BJ (cell line): ENCODE measurements around the gene OR51D1. TPM values are rescaled to one million over a fixed set of nuclear protein-coding genes. Genes with fewer than 3 reads are reported as not detected.

ENCODE experiments used
- CTCF ChIA-PET: fragments of 350-600 bp; formaldehyde crosslinking; extraction: SDS; loops from one replicate; lab custom pipeline; 2021; ENCODE audit warnings: antibody characterized with exemption, inconsistent platforms; lab: Yijun Ruan, JAX
- POLR2A ChIA-PET: fragments of 300-600 bp; sonication (Branson Sonifier 250); formaldehyde crosslinking; extraction: SDS; loops from one replicate; lab custom pipeline; 2021; ENCODE audit warnings: antibody characterized with exemption; lab: Charles Lee
- DNase-seq: peaks from one replicate; pipeline ENCODE4 v3.0.0-alpha.2; 2011; ENCODE audit warnings: low read depth
- H3K27me3 ChIP-seq: 2 replicates; pipeline ENCODE4 v1.6.0; 2011; ENCODE audit warnings: low read length; ENCODE audit not compliant: control insufficient read depth, insufficient read depth
- H3K36me3 ChIP-seq: 2 replicates; pipeline ENCODE4 v1.5.1; 2011; ENCODE audit warnings: low read length; ENCODE audit not compliant: control insufficient read depth, insufficient read depth
- H3K4me3 ChIP-seq: 2 replicates; pipeline ENCODE4 v1.5.1; 2011; ENCODE audit warnings: low read depth, mild to moderate bottlenecking, control low read depth, low read length
- polyA plus RNA-seq: library from polyadenylated mRNA; depleted of rRNA; stranded (reverse); fragments of >200 nt; gene quantifications from 2 replicates; pipeline ENCODE4 v1.2.3, GENCODE V29; 2011
- TF ChIP-seq, protein P1 (sequence below): IDR thresholded peaks from 2 replicates; pipeline ENCODE4 v1.5.1; 2011; ENCODE audit warnings: low read depth, mild to moderate bottlenecking, control low read depth, inconsistent platforms, low read length, moderate library complexity; ENCODE audit not compliant: insufficient read depth

OR51D1 gene
- polyA plus RNA-seq, 1 experiment, result not detected

DNA sequence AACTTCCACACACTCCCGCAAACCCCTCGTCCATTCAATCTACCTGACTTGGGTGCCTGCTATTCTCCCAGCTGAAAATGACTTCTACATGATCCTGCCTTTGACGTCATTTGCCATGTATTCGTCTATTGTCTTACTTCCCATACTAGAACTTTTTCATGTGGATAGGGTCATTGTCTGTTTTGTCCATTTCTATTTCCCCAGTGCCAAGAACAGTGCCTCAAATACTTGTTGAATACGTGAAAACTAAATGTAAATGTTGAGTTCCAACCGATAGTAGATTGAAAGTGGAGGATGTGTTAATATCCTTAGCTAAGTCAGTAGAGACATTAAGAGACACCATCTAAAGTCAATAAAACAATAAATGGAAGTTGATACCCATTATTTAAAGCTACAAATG lies 30.2 kb upstream of the OR51D1 start:
- Histone ChIP-seq H3K27me3 (no peaks in the 10 kb centered on the region), H3K36me3 (peaks cover 1% of the 10 kb centered on the region; the same call in 1 of the 2 replicates), H3K4me3 (peak overlapping the region; percentile 61)
- TF ChIP-seq, protein P1, sequence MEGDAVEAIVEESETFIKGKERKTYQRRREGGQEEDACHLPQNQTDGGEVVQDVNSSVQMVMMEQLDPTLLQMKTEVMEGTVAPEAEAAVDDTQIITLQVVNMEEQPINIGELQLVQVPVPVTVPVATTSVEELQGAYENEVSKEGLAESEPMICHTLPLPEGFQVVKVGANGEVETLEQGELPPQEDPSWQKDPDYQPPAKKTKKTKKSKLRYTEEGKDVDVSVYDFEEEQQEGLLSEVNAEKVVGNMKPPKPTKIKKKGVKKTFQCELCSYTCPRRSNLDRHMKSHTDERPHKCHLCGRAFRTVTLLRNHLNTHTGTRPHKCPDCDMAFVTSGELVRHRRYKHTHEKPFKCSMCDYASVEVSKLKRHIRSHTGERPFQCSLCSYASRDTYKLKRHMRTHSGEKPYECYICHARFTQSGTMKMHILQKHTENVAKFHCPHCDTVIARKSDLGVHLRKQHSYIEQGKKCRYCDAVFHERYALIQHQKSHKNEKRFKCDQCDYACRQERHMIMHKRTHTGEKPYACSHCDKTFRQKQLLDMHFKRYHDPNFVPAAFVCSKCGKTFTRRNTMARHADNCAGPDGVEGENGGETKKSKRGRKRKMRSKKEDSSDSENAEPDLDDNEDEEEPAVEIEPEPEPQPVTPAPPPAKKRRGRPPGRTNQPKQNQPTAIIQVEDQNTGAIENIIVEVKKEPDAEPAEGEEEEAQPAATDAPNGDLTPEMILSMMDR, result no peak
- ChIA-PET CTCF (interaction anchor here (3.3 kb wide), 1 partner anchor 29 kb away, joined by 16 read pairs; the partner anchor contains the start of gene OR51D1), POLR2A (no interaction called here)
- DNase-seq, result no peak

DNA sequence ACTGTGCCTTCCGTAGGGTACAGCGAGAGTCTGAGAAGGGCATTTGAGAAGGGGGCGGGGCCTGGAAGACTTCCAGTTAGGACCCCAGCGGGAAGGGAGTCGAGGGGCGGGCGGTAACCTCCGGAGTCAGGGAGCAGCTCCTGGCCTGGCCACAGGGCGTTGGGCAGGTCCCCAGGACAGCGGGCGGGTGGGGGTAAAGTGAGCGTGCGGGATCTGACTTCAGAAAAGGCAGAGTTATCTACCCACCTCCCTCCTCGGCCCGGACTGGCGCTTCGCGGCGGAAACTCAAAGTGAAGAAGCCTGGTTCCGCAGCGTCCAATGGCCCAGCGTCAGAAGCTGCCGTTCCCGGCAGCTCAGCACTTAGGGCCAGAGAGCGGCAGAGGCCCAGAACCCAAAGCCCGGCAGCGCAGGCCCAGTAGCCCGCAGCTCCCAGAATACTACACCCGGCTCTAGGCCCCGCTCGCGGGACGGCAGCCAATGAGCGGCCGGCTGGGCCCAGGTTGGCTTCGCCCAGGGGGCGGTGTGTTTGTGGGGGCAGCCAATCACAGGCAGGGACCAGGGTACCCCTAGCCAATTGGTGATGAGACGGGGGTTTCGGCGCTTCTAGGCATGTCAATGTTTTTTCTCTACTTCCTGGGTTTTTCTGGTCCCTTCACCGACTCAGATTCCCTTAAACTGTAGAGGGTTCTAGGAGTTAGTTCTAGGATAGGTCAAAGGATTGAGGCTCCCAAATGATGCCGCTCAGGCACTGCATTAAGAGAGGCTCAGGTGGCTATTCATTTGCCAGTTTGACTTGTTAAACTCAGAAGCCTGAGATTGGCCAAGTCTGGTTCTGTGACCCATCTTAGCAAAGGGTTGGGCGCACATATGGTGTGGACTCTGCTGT lies 29.3 kb upstream of the OR51D1 start, which contains the start of gene TRIM68:
TRIM68 (minus strand) TSS at position 451 of the 886 bp plus-strand sequence. CDS start 2,727 bp downstream, outside the sequence.
- H3K27me3 ChIP-seq, result no peaks in the 10 kb centered on the region; the same call in 1 of the 2 replicates
- TF ChIP-seq, protein P1, result no peak
- POLR2A ChIA-PET, result no interaction called here
- peaks cover 1% of the 10 kb centered on the region; the same call in 1 of the 2 replicates for H3K36me3 ChIP-seq
- CTCF ChIA-PET, result interaction anchor here (0.8 to 3.3 kb wide), 2 partner anchors 11 to 29 kb away, joined by 3 to 16 read pairs; partner anchors contain the start of gene OR51D1
- DNase-seq, result peak; percentile 75
- H3K4me3 ChIP-seq, result peak within 1 kb of the TSS; percentile 61

DNA sequence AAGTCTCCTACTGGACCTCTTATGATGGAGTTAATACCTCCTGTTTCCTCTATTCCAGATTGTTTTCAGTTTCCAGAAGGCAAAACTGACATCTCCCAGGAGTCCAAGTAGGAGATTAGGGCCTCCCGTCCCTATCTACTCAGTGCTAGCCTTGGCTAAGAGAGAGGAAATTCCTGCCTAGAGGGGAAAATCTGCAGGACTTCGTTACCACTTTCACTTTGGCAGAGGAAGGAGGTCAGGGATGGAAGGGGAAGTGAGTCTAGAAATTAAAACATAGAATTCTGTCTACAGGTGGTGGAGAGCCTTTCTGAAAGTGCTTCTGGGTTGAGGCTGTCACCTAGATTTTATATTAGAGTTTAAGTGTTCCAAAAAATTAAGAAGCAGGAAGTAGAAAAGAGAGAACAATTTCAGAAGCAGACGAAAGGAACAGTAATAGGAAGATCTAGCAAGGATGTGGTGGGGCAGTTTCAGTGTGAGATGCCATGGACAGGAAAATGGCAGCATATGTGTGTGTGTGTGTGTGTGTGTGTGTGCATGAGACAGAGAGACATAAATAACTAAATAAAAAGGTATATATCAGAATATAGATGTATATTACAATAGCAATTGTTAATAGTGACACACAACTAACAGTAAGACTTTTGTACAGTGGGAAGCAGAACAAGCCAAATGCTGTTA lies 26.9 kb upstream of the OR51D1 start:
- TF ChIP-seq, protein P1, result no peak
- no peaks in the 10 kb centered on the region; the same call in 1 of the 2 replicates for H3K27me3 ChIP-seq
- POLR2A ChIA-PET, result no interaction called here

DNA sequence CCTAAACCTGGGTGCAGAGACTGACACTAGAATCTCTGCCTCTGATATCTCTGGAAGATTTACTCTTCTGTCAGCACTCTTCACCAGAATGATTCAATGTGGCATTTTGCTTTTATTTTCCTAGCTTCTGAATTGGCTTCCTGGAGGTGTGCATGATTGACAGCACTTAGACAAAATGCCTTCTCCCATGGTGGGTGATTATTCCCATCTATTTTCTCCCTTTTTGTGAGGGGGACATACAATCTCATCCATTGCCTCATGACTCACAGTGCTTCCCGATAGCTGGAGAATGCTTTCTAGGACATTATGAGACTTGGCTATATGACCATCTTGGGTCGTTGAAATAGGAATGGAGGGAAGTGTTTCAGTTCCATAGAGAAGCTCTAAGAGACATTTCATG lies 25.3 kb upstream of the OR51D1 start:
- no peaks in the 10 kb centered on the region; the same call in 1 of the 2 replicates for H3K27me3 ChIP-seq
- ChIA-PET CTCF (interaction anchor here (0.6 to 1.6 kb wide), 3 partner anchors 13 to 1407 kb away, joined by 3 to 6 read pairs (median 3); partner anchors contain the start of gene OR51D1), POLR2A (no interaction called here)
- no peak overlapping the region for H3K4me3 ChIP-seq
- H3K36me3 ChIP-seq, result no peaks in the 10 kb centered on the region
- no peak for DNase-seq
- TF ChIP-seq, protein P1, result no peak

More for the DNA sequence above, 26.9 kb upstream of the OR51D1 start:
- Histone ChIP-seq H3K36me3 (no peaks in the 10 kb centered on the region), H3K4me3 (no peak overlapping the region)
- CTCF ChIA-PET, result no interaction called here
- DNase-seq, result no peak
